Keratinocyte (primary cell): ENCODE data around the gene ALPK1. TPM values are rescaled to one million over a fixed set of nuclear protein-coding genes. Genes with fewer than 3 reads are reported as not detected.

Source experiments
- DNase-seq: peaks from one replicate; pipeline ENCODE4 v3.0.0-alpha.2; 2011; ENCODE audit warnings: low read depth, missing footprints, low spot score
- FAIRE-seq: peaks from 2 replicates; lab custom pipeline; 2011; peaks lifted over from hg19 to GRCh38; lab: Jason Lieb, UNC
- H2AFZ ChIP-seq: 2 replicates; pipeline ENCODE4 v1.6.0; 2012; ENCODE audit warnings: low read length, control low read depth, inconsistent platforms; ENCODE audit not compliant: control insufficient read depth
- H3K27ac ChIP-seq: 2 replicates; pipeline ENCODE4 v1.5.1; 2011; ENCODE audit warnings: low read length; ENCODE audit not compliant: control insufficient read depth, insufficient read depth
- H3K27me3 ChIP-seq: 3 replicates; pipeline ENCODE4 v1.6.0; 2011; ENCODE audit warnings: low read length; ENCODE audit not compliant: control insufficient read depth, insufficient read depth; ENCODE audit errors: extremely low read depth
- H3K36me3 ChIP-seq, 2 experiments: 2 replicates in 1 of 2; 3 replicates in 1 of 2; pipeline ENCODE4 v1.5.1; 2011; ENCODE audit warnings: low read length in 2 of 2, mild to moderate bottlenecking in 1 of 2; ENCODE audit not compliant: control insufficient read depth in 2 of 2, insufficient read depth in 2 of 2; ENCODE audit errors: extremely low read depth in 1 of 2
- H3K4me1 ChIP-seq: 3 replicates; pipeline ENCODE4 v1.5.1; 2011; ENCODE audit warnings: low read length; ENCODE audit not compliant: control insufficient read depth, insufficient read depth; ENCODE audit errors: extremely low read depth
- H3K4me2 ChIP-seq: 3 replicates; pipeline ENCODE4 v1.6.0; 2011; ENCODE audit warnings: low read depth, low read length; ENCODE audit not compliant: control insufficient read depth, insufficient read depth; ENCODE audit errors: extremely low read depth
- H3K4me3 ChIP-seq, 3 experiments: fragments of 200-600 bp in 1 of 3; sonication (generic) in 1 of 3; 2 replicates in 2 of 3; 3 replicates in 1 of 3; pipeline ENCODE4 v1.5.1; 2011 to 2016; ENCODE audit warnings: low read length in 3 of 3, mild to moderate bottlenecking in 3 of 3, control low read depth in 2 of 3, inconsistent platforms in 1 of 3, low read depth in 1 of 3, mixed read lengths in 1 of 3, mixed run types in 1 of 3, moderate library complexity in 1 of 3; ENCODE audit not compliant: control insufficient read depth in 2 of 3, insufficient read depth in 2 of 3; ENCODE audit errors: extremely low read depth in 1 of 3
- H3K79me2 ChIP-seq: 2 replicates; pipeline ENCODE4 v1.6.0; 2012; ENCODE audit warnings: low read length; ENCODE audit not compliant: control insufficient read depth, insufficient read depth
- H3K9ac ChIP-seq: 3 replicates; pipeline ENCODE4 v1.6.0; 2011; ENCODE audit warnings: low read length; ENCODE audit not compliant: control insufficient read depth, insufficient read depth; ENCODE audit errors: extremely low read depth
- H3K9me1 ChIP-seq: 3 replicates; pipeline ENCODE4 v1.6.0; 2011; ENCODE audit warnings: low read length; ENCODE audit not compliant: control insufficient read depth, insufficient read depth; ENCODE audit errors: extremely low read depth
- H3K9me3 ChIP-seq: 2 replicates; pipeline ENCODE4 v1.5.1; 2012; ENCODE audit warnings: low read depth, low read length; ENCODE audit not compliant: control insufficient read depth
- H4K20me1 ChIP-seq: 3 replicates; pipeline ENCODE4 v1.6.0; 2011; ENCODE audit warnings: low read length; ENCODE audit not compliant: control insufficient read depth, insufficient read depth; ENCODE audit errors: extremely low read depth
- EZH2 ChIP-seq: IDR thresholded peaks from one replicate; pipeline ENCODE4 v1.6.1; 2012; ENCODE audit warnings: inconsistent platforms, mild to moderate bottlenecking, low read length, moderate library complexity
- dilution Hi-C: fragments of 300-500 bp; cut with MboI; formaldehyde crosslinking; loops from one replicate; pipeline ENCODE4 v1.7.0; 2020; ENCODE audit warnings: low sequenced_read_pairs; ENCODE audit not compliant: extremely low pct_ligation_motif_present
- polyA plus RNA-seq, 5 experiments: library from polyadenylated mRNA; depleted of rRNA in 3 of 5; stranded (reverse) in 3 of 5; stranded (forward) in 1 of 5; unstranded in 1 of 5; fragments of >200 nt; gene quantifications; 1 replicate in 1 of 5; 2 replicates in 3 of 5; 3 replicates in 1 of 5; pipeline versions ENCODE4 v1.2.1 to v1.2.3, GENCODE V29; 2011 to 2012; ENCODE audit warnings: missing spikeins in 2 of 5, low read depth in 1 of 5, low replicate concordance in 1 of 5
- TF ChIP-seq, protein P1 (sequence below), 3 experiments: IDR thresholded peaks in 1 of 3; conservative IDR thresholded peaks in 1 of 3; optimal IDR thresholded peaks in 1 of 3; 2 replicates in 2 of 3; 3 replicates in 1 of 3; pipeline versions ENCODE3 to v1.5.1; 2011; ENCODE audit warnings: low read length in 3 of 3, mild to moderate bottlenecking in 3 of 3, moderate library complexity in 2 of 3, control low read depth in 1 of 3, inconsistent platforms in 1 of 3; ENCODE audit not compliant: insufficient read depth in 2 of 3; ENCODE audit errors: extremely low read depth in 1 of 3

Gene ALPK1
- polyA plus RNA-seq, 1 donor (not counting 4 experiments of a cell fraction or from before 2014, with no cell fraction given) = 5.5 TPM

DNA sequence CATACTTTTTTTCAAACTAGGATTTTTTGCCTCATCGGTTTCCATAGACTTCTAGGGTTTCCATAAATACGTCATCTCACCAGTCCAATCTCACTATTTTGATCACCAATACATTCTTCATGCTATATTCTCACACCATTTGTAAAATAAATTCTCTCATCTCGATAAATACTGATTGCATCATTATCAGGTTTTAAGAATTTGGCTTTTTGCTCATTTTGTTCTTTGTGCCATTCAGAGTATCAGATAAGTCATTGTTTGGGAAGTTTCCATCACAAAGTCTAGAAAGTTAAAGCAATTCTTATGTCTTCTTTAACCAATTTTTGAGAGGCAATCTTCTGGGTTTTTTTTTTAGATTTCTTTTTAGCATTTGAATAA lies 81.1 kb downstream of the ALPK1 start:
- no peaks in the 10 kb centered on the region for H3K9me3 ChIP-seq
- TF ChIP-seq EZH2 = no peak
- TF ChIP-seq, protein P1, sequence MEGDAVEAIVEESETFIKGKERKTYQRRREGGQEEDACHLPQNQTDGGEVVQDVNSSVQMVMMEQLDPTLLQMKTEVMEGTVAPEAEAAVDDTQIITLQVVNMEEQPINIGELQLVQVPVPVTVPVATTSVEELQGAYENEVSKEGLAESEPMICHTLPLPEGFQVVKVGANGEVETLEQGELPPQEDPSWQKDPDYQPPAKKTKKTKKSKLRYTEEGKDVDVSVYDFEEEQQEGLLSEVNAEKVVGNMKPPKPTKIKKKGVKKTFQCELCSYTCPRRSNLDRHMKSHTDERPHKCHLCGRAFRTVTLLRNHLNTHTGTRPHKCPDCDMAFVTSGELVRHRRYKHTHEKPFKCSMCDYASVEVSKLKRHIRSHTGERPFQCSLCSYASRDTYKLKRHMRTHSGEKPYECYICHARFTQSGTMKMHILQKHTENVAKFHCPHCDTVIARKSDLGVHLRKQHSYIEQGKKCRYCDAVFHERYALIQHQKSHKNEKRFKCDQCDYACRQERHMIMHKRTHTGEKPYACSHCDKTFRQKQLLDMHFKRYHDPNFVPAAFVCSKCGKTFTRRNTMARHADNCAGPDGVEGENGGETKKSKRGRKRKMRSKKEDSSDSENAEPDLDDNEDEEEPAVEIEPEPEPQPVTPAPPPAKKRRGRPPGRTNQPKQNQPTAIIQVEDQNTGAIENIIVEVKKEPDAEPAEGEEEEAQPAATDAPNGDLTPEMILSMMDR (optimal IDR thresholded peaks at IDR 0.05 in 1 of 3, IDR thresholded peaks at IDR 0.05 in 1 of 3, conservative IDR thresholded peaks at IDR 0.05 in 1 of 3; ENCODE audit: extremely low read depth in 1 of 3, insufficient read depth in 2 of 3, low read length in 3 of 3) = no peak

DNA sequence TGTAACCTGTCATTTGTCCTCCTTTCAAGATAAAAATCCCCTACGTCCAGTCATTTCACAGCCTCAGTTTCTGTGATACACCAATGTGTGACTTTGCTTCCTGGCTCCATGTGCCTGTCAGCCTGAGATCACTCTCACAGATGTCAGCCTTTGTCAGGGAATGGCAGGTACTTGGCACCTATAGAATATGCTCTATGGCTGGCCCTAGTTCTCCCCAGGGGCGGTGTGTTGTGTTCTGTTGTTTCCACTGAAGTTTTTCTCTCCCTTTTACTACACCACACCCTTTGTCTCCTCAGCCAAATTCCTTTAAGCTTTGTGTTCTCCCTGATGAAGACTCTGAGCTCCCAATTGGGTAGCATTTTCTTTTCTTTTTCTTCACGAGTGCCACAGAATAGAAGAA lies 81.7 kb downstream of the ALPK1 start:
- H3K9me1 ChIP-seq = no peaks in the 10 kb centered on the region
- no peak overlapping the region for H2AFZ ChIP-seq
- no peak overlapping the region for H3K9ac ChIP-seq
- no peaks in the 10 kb centered on the region for H3K4me1 ChIP-seq
- H3K9me3 ChIP-seq = no peaks in the 10 kb centered on the region
- no peaks in the 10 kb centered on the region for H4K20me1 ChIP-seq
- H3K27me3 ChIP-seq = no peaks in the 10 kb centered on the region
- peak; percentile 65 for FAIRE-seq
- H3K79me2 ChIP-seq = no peaks in the 10 kb centered on the region
- dilution Hi-C loops = no loop called here
- no peak overlapping the region for H3K4me2 ChIP-seq
- H3K27ac ChIP-seq = no peak overlapping the region
- no peak for DNase-seq
- no peaks in the 10 kb centered on the region for H3K36me3 ChIP-seq
- TF ChIP-seq, protein P1 (optimal IDR thresholded peaks at IDR 0.05 in 1 of 3, IDR thresholded peaks at IDR 0.05 in 1 of 3, conservative IDR thresholded peaks at IDR 0.05 in 1 of 3; ENCODE audit: extremely low read depth in 1 of 3, insufficient read depth in 2 of 3, low read length in 3 of 3) = no peak
- H3K4me3 ChIP-seq = no peak overlapping the region

More for the DNA sequence above, 81.1 kb downstream of the ALPK1 start:
- H3K4me1 ChIP-seq = no peaks in the 10 kb centered on the region
- no peaks in the 10 kb centered on the region for H3K36me3 ChIP-seq
- no peaks in the 10 kb centered on the region for H3K27me3 ChIP-seq
- H4K20me1 ChIP-seq = no peaks in the 10 kb centered on the region
- DNase-seq = no peak
- no peaks in the 10 kb centered on the region for H3K79me2 ChIP-seq
- H3K9me1 ChIP-seq = no peaks in the 10 kb centered on the region
- H3K27ac ChIP-seq = no peak overlapping the region
- H3K4me2 ChIP-seq = no peak overlapping the region
- no peak overlapping the region for H2AFZ ChIP-seq
- no peak overlapping the region for H3K9ac ChIP-seq
- dilution Hi-C loops = no loop called here
- no peak overlapping the region for H3K4me3 ChIP-seq
- no peak for FAIRE-seq
